Muscle of arm (tissue), 12 donors: Measurements from ENCODE around the gene ZIC2. TPM values are rescaled to one million over a fixed set of nuclear protein-coding genes. Genes with fewer than 3 reads are reported as not detected.
"Not testable (repeated sequence)": the region's sequence is repeated elsewhere in the genome, so short reads cannot be mapped to it uniquely, and the experiment has no call there.

Experiments used
- DNase-seq: peaks from one replicate; pipeline ENCODE4 v3.0.0-alpha.2; 2013
- polyA plus RNA-seq, 12 donors: library from polyadenylated mRNA; unstranded; fragments of 120-200 nt; gene quantifications; one replicate each; pipeline ENCODE4 v1.2.1, GENCODE V29; 2013; ENCODE audit not compliant: insufficient read length in 12 of 12

The ZIC2 gene
- polyA plus RNA-seq, 12 donors, result 0.04 to 1.1 (median 0.21) TPM; not detected in 6

DNA sequence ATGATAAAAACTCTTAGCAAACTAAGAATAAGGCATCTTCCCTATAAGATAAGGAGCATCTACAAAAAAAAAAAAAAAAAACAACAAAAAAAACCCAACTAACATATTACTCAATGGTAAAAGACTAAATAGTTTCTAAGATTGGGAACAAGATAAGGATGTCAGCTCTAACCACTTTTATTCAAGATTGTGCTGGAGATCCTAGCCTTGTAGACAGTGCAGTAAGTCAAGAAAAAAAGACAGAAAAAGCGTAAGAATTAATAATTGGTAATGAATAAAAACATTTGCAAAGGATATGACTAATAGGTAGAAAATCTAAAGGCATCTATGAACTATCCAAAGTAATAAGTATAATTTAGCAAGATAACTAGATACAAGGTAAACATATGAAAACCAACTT lies 33.0 kb downstream of the ZIC2 start:
- no peak for DNase-seq

DNA sequence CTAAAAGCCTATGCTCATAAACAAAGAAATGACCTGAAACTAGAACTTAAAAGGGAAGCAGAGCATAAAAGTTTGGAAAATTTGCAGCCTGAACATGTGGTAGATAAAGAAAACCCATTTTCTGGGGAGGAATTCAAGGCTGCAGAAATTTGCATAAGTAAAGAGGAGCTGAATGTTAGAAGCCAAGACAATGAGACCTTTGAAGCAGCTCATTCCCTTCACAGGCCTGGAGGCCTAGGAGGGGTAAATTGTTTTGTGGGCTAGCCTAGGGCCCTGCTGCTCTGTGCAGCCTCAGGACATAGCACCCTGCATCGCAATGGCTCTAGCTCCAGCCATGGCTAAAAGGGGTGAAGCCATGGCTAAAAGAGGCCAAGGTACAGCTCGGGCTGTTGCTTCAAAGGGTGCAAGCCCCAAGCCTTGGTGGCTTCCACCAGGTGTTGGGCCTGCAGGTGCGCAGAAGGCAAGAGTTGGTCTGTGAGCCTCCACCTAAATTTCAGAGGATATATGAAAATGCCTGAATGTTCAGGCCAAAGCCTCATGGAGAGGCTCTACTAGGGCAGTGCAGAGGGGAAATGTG lies 38.3 kb downstream of the ZIC2 start:
- no peak for DNase-seq

DNA sequence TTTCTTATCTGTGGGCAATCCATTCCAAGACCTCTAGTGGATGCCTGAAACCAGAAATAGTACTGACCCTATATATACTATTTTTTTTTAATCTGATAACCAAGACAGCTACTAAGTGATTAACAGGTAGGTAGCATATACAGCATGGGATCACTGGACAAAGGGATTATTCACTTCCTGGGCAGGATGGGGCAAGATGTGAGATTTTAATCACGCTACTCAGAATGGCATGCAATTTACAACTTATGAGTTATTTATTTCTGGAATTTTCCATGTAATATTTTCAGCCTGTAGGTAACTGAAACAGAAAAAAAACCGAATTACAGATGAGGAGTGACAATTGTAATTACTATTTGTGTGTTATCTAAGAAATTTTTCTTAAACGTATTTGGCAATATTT lies 41.2 kb downstream of the ZIC2 start:
- no peak for DNase-seq

DNA sequence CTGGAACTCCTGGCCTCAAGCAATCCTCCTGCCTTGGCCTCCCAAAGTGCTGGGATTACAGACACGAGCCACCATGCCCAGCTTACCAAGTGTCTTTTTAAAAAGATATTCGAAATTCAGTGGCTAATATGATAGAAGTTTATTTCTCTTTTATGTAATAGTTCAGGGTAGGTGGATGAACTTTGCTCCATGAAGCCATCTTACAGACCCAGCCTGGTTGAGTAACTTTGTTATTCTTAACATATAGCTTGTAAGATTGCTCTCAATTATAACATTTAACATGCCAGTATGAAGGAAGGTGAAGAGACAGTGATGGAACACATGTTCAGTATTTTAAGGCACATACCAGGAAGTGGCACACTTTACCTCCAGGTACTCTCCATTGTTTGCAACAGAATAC lies 42.4 kb downstream of the ZIC2 start:
- DNase-seq, result no peak

DNA sequence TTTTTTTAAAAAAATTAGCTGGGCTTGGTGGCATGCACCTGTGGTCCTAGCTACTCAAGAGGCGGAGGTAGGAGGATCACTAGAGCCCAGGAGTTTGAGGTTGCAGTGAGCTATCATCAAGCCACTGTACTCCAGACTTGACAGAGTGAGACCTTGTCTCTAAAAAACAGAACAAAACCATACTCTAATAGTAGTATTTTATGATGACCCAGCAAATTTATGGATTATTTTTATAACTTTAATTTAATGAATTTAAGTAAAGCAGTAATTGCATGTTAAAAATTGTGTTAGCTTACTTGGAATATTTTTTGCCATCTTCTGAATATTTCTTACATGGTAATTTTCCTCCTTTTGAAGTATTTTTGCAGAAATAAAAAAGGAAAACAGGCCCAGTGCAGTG lies 48.3 kb downstream of the ZIC2 start:
- no peak for DNase-seq

DNA sequence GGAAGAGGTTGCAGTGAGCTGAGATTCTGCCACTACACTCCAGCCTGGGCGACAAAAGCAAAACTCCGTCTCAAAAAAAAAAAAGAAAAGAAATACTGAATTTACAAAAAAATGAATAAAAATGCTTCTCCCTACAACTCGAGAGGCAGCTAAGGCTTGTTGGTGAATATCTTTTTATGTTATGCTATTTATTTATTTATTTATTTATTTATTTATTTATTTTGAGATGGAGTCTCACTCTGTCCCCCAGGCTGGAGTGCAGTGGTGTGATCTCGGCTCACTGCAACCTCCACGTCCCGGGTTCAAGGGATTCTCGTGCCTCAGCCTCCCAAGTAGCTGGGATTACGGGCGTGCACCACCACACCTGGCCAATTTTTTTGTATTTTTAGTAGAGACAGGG lies 51.1 kb downstream of the ZIC2 start:
- DNase-seq, result not testable (repeated sequence)

DNA sequence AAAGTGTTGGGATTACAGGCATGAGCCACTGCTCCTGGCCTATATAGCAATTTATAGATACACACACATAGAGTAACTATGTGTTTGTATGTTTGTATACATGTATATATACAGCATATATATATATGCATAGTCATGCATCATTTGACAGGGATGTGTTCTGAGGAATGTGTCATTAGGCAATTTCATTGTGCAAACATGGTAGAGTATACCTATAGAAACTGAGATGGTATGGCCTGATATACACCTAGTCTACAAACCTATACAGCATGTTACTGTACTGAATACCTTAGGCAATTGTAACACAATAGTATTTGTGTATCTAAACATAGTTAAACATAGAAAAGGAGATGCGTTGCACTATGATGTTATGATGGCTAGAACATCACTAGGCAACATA lies 54.4 kb downstream of the ZIC2 start:
- no peak for DNase-seq

Other genes starting within 250 kb of the ZIC2 start
- not detected for gene ZIC5, start 10.0 kb upstream of the ZIC2 start, polyA plus RNA-seq
- 10 to 100 TPM in 11 of 12 donors, not detected in 1; 24.3 to 41.6 (median 32.7) TPM for gene PCCA, start 107.3 kb downstream of the ZIC2 start, polyA plus RNA-seq